ENCODE data around the gene PAPOLA. TPM values are rescaled to one million over a fixed set of nuclear protein-coding genes. Genes with fewer than 3 reads are reported as not detected.

The PAPOLA gene
- total and polyA plus RNA-seq, 2 experiments from 2014 or later, result 198 to 237 TPM

- TF ChIP-seq, protein P1, sequence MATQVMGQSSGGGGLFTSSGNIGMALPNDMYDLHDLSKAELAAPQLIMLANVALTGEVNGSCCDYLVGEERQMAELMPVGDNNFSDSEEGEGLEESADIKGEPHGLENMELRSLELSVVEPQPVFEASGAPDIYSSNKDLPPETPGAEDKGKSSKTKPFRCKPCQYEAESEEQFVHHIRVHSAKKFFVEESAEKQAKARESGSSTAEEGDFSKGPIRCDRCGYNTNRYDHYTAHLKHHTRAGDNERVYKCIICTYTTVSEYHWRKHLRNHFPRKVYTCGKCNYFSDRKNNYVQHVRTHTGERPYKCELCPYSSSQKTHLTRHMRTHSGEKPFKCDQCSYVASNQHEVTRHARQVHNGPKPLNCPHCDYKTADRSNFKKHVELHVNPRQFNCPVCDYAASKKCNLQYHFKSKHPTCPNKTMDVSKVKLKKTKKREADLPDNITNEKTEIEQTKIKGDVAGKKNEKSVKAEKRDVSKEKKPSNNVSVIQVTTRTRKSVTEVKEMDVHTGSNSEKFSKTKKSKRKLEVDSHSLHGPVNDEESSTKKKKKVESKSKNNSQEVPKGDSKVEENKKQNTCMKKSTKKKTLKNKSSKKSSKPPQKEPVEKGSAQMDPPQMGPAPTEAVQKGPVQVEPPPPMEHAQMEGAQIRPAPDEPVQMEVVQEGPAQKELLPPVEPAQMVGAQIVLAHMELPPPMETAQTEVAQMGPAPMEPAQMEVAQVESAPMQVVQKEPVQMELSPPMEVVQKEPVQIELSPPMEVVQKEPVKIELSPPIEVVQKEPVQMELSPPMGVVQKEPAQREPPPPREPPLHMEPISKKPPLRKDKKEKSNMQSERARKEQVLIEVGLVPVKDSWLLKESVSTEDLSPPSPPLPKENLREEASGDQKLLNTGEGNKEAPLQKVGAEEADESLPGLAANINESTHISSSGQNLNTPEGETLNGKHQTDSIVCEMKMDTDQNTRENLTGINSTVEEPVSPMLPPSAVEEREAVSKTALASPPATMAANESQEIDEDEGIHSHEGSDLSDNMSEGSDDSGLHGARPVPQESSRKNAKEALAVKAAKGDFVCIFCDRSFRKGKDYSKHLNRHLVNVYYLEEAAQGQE (IDR thresholded peaks at IDR 0.05; ENCODE audit: unreplicated experiment), result no peak
- TF ChIP-seq CTCF (conservative IDR thresholded peaks at IDR 0.05; ENCODE audit: low read depth in 2 of 2) (no peak), EZH2 (IDR thresholded peaks at IDR 0.05; ENCODE audit: low read depth, unreplicated experiment) (no peak), ETS1 (IDR thresholded peaks at IDR 0.05) (no peak), POLR2AphosphoS5 (IDR thresholded peaks at IDR 0.05; ENCODE audit: low read depth) (no peak)
Observed at GRCh38 chr14:96590190-96590864, 88.1 kb downstream of the PAPOLA start (continued).

DNA sequence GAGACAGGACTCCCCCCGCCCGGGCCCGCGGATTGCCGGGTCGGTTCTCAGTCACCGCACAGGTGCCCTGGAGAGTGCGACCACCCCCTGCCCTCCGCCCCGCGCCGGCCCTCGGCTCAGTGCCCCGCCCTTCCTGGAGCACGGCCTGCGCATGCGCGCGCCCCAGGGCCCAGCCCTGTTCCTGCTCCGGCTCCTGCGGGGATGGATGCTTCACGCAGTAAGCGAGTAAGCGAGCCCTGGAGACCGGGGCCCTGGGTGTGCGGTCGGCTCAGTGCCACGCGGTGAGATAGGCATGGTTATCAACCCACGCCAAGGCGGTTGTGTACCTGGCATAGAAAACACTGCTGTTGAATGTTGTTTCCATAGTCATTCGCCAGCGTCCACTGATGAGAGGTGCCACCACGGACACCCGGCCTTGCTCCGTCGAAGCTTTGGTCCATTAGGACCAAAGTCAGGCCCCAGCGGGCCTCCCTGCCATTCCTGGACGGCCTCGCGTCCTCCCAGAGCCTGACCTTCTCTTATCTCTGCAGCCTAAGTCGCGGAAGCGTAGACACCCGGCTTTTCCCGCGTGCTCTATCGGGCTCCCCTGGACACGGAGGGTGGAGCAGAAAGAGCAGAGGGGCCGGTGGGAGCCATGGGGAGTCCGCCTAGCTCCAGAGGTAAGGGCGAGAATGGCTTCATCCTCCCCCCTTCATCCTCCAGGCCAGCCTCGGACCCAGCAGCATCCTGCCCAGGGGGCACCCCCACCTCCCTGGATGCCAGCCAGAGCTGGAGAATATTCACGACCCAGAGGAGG is 90.6 kb downstream of the PAPOLA start:
- Histone ChIP-seq H3K36me3 (ENCODE audit: insufficient read depth) (no peaks in the 10 kb centered on the region), H2AFZ (peak overlapping the region; percentile 92), H3K27ac (ENCODE audit: low read depth) (no peak overlapping the region), H3K4me3 (peak overlapping the region; percentile 54), H3K27me3 (ENCODE audit: insufficient read depth) (peaks cover 9% of the 10 kb centered on the region), H3K79me2 (replicated peaks; ENCODE audit: insufficient read depth) (no peaks in the 10 kb centered on the region), H4K20me1 (replicated peaks; ENCODE audit: insufficient read depth) (no peaks in the 10 kb centered on the region), H3F3A (replicated peaks; ENCODE audit: low read depth) (no peaks in the 10 kb centered on the region), H3K4me2 (peak overlapping the region; percentile 75; the same call in 1 of the 2 replicates), H3K9me2 (ENCODE audit: insufficient read depth) (no peaks in the 10 kb centered on the region), H3K4me1 (ENCODE audit: insufficient read depth) (no peaks in the 10 kb centered on the region; the same call in 1 of the 2 replicates)
- Mint-ChIP-seq H3K9me3 (no peaks in the 10 kb centered on the region), H3K36me3 (ENCODE audit: low read depth) (no peaks in the 10 kb centered on the region), H3K27ac (no peak overlapping the region), H3K27me3 (ENCODE audit: insufficient read depth, low read depth, poor library complexity) (peaks cover 16% of the 10 kb centered on the region), H3K4me3 (peak overlapping the region; percentile 66), H3K4me1 (peaks cover 6% of the 10 kb centered on the region; the same call in 2 of the 3 replicates)
- DNase-seq (ENCODE audit: low spot score) (peak; percentile 63), ATAC-seq (peak; percentile 92)
- TF ChIP-seq CTCF (conservative IDR thresholded peaks at IDR 0.05; ENCODE audit: low read depth in 2 of 2), result no peak
- no peak for TF ChIP-seq NANOG (IDR thresholded peaks at IDR 0.05; ENCODE audit: borderline replicate concordance)
- TF ChIP-seq ETS1 (IDR thresholded peaks at IDR 0.05), result no peak
- TF ChIP-seq ZNF331 (CRISPR knock-in tag; IDR thresholded peaks at IDR 0.05; ENCODE audit: low read depth), result no peak
- TF ChIP-seq EZH2 (IDR thresholded peaks at IDR 0.05; ENCODE audit: low read depth, unreplicated experiment), result no peak
- no peak for TF ChIP-seq POLR2AphosphoS5 (IDR thresholded peaks at IDR 0.05; ENCODE audit: low read depth)
- TF ChIP-seq JUNB (IDR thresholded peaks at IDR 0.05; ENCODE audit: unreplicated experiment), result no peak
- TF ChIP-seq CREB1 (CRISPR knock-in tag; IDR thresholded peaks at IDR 0.05; ENCODE audit: low read depth), result no peak
- TF ChIP-seq, protein P1 (IDR thresholded peaks at IDR 0.05; ENCODE audit: unreplicated experiment), result no peak
- no peak for TF ChIP-seq STAT1 (IDR thresholded peaks at IDR 0.05; ENCODE audit: unreplicated experiment)

Measured in GM23338 (cell line).